HG03159 (cell line): Measurements from ENCODE around the gene CRX.
"Not testable (repeated sequence)": the region's sequence is repeated elsewhere in the genome, so short reads cannot be mapped to it uniquely, and the experiment has no call there.

Experiments
- ATAC-seq: cut with Tn5 transposase; IDR thresholded peaks from one replicate; pipeline ENCODE4 v1.9.1; 2021; ENCODE audit warnings: mild to moderate bottlenecking, moderate library complexity; ENCODE audit not compliant: unreplicated experiment

The CRX gene

GRCh38 chr19:47803148-47803547, 18.6 kb upstream of the CRX start:
- not testable (repeated sequence) for ATAC-seq

GRCh38 chr19:47803671-47804070, 18.1 kb upstream of the CRX start:
- not testable (repeated sequence) for ATAC-seq

GRCh38 chr19:47804451-47804850, 17.3 kb upstream of the CRX start, which contains the start of gene TPRX1:
Gene TPRX1 (minus strand): TSS chr19:47804551. CDS start chr19:47804539, 12 bp downstream.
- not testable (repeated sequence) for ATAC-seq

GRCh38 chr19:47805313-47805712, 16.4 kb upstream of the CRX start:
- ATAC-seq: no peak

- no peak for ATAC-seq
Measured at GRCh38 chr19:47806435-47806834, 15.3 kb upstream of the CRX start.

- no peak for ATAC-seq
Measured at GRCh38 chr19:47813304-47813994, 8.3 kb upstream of the CRX start.

- no peak for ATAC-seq
Measured at GRCh38 chr19:47813995-47814328, 7.8 kb upstream of the CRX start.

GRCh38 chr19:47816270-47816669, 5.5 kb upstream of the CRX start:
- ATAC-seq: not testable (repeated sequence)

- ATAC-seq: not testable (repeated sequence)
Measured at GRCh38 chr19:47818221-47818620, 3.5 kb upstream of the CRX start.

- no peak for ATAC-seq
Measured at GRCh38 chr19:47819858-47820257, 1.9 kb upstream of the CRX start.

GRCh38 chr19:47820410-47820809, 1.3 kb upstream of the CRX start:
- no peak for ATAC-seq

- no peak for ATAC-seq
Measured at GRCh38 chr19:47824396-47824795, 2.7 kb downstream of the CRX start.

- no peak for ATAC-seq
Measured at GRCh38 chr19:47826800-47827199, 5.1 kb downstream of the CRX start.

- no peak for ATAC-seq
Measured at GRCh38 chr19:47832723-47833122, 11.0 kb downstream of the CRX start.

GRCh38 chr19:47836038-47836437, 14.3 kb downstream of the CRX start:
- no peak for ATAC-seq

- ATAC-seq: no peak
Measured at GRCh38 chr19:47839411-47839810, 17.7 kb downstream of the CRX start.

- no peak for ATAC-seq
Measured at GRCh38 chr19:47839913-47840312, 18.2 kb downstream of the CRX start.

GRCh38 chr19:47842941-47843340, 21.2 kb downstream of the CRX start:
- no peak for ATAC-seq

- no peak for ATAC-seq
Measured at GRCh38 chr19:47848425-47848822, 26.7 kb downstream of the CRX start.

- no peak for ATAC-seq
Measured at GRCh38 chr19:47848823-47849473, 27.2 kb downstream of the CRX start.

GRCh38 chr19:47853003-47853402, 31.3 kb downstream of the CRX start:
- no peak for ATAC-seq

GRCh38 chr19:47854459-47854858, 32.7 kb downstream of the CRX start:
- no peak for ATAC-seq

- not testable (repeated sequence) for ATAC-seq
Measured at GRCh38 chr19:47858231-47858630, 36.5 kb downstream of the CRX start.
